ENCODE measurements around the gene PTGER4. TPM values are rescaled to one million over a fixed set of nuclear protein-coding genes. Genes with fewer than 3 reads are reported as not detected.
"Not testable (repeated sequence)": the region's sequence is repeated elsewhere in the genome, so short reads cannot be mapped to it uniquely, and the experiment has no call there.

Gene PTGER4
- polyA plus RNA-seq, 4 donors = 6.7 to 29.7 (median 19.1) TPM

DNA sequence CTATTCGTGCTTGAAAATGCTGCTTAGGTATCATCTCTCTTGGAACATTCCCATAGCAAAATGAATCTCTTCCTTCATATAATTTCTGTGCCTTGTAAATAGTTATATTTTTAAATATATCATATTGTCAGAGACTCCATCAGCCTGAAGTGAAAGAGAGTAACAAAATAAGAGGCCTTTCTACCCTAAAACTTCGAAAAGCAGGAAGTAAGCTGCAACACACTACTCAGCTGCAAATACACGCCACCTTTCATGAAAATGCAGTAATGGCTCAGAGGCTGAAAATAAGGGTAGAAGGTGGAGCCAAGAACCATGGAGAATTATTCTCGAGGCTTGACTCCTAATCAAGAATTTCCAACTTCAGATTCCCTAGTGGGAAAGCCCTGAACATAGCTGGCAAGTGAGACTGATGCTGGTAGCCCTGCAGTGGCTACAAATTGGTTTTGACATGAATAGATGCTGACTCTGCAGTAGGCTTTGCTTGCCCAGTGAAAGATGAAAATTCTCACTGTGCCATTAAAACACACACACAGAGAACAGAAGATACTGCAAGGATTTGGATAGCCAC is 30.2 kb upstream of the PTGER4 start:
- H3K27ac ChIP-seq (ENCODE audit: low read depth in 1 of 3, low read length in 2 of 3) = peak overlapping the region in 1 of 3 donors; percentile 14
- no peak for FAIRE-seq
- 72 to 78% (median 73%) methylated on average over 4 of the region's 4 CpGs for WGBS, 3 donors

DNA sequence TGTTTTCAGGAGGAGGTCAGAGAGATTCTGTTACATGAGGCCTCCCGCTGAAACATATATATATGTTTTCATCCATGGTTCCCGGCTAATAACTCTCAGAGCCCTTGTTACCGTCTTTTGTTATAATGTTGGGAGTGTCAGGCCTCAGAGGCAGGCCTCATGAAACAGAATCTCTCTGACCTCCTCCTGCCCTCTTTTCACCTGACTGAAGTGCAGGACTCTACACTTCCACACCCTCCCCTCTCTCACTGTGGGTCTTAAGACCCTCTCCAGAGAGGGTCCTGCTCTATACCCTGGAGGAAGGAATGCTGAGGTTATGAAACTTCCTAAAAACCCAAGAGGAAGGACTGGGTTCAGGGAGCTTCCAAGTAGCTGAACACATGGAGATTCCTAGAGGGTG is 28.5 kb upstream of the PTGER4 start:
- Histone ChIP-seq H3K4me1 (ENCODE audit: control insufficient read depth in 3 of 3, insufficient read depth in 2 of 3, low read depth in 1 of 3, low read length in 2 of 3) (no peaks in the 10 kb centered on the region), H3K36me3 (ENCODE audit: control insufficient read depth in 3 of 3, insufficient read depth in 2 of 3, low read depth in 1 of 3, low read length in 3 of 3) (no peaks in the 10 kb centered on the region), H3K27me3 (ENCODE audit: control insufficient read depth in 3 of 3, insufficient read depth in 3 of 3, low read length in 3 of 3) (no peaks in the 10 kb centered on the region), H3K9me3 (ENCODE audit: control insufficient read depth in 2 of 2, insufficient read depth in 1 of 2, low read depth in 1 of 2, low read length in 1 of 2) (no peaks in the 10 kb centered on the region), H3K4me3 (ENCODE audit: low read depth in 1 of 3, low read length in 3 of 3) (no peak overlapping the region), H3K27ac (ENCODE audit: low read depth in 1 of 3, low read length in 2 of 3) (no peak overlapping the region)
- no peak for DNase-seq
- FAIRE-seq = no peak
- 95 to 98% (median 96%) methylated on average over 3 of the region's 3 CpGs for WGBS, 3 donors

More for the DNA sequence above, 30.2 kb upstream of the PTGER4 start:
- no peaks in the 10 kb centered on the region for H3K36me3 ChIP-seq (ENCODE audit: control insufficient read depth in 3 of 3, insufficient read depth in 2 of 3, low read depth in 1 of 3, low read length in 3 of 3)
- no peak overlapping the region for H3K4me3 ChIP-seq (ENCODE audit: low read depth in 1 of 3, low read length in 3 of 3)
- H3K4me1 ChIP-seq (ENCODE audit: control insufficient read depth in 3 of 3, insufficient read depth in 2 of 3, low read depth in 1 of 3, low read length in 2 of 3) = no peaks in the 10 kb centered on the region
- H3K9me3 ChIP-seq (ENCODE audit: control insufficient read depth in 2 of 2, insufficient read depth in 1 of 2, low read depth in 1 of 2, low read length in 1 of 2) = no peaks in the 10 kb centered on the region
- no peak for DNase-seq
- H3K27me3 ChIP-seq (ENCODE audit: control insufficient read depth in 3 of 3, insufficient read depth in 3 of 3, low read length in 3 of 3) = no peaks in the 10 kb centered on the region

- 43 to 70% (median 53%) methylated on average over 8 of the region's 8 CpGs for WGBS, 3 donors
- no peaks in the 10 kb centered on the region for H3K36me3 ChIP-seq (ENCODE audit: control insufficient read depth in 3 of 3, insufficient read depth in 2 of 3, low read depth in 1 of 3, low read length in 3 of 3)
- H3K4me1 ChIP-seq (ENCODE audit: control insufficient read depth in 3 of 3, insufficient read depth in 2 of 3, low read depth in 1 of 3, low read length in 2 of 3) = no peaks in the 10 kb centered on the region
- DNase-seq = peak in 1 of 2 donors; percentile 66
- no peak for FAIRE-seq
- peak overlapping the region in 1 of 3 donors; percentile 14 for H3K27ac ChIP-seq (ENCODE audit: low read depth in 1 of 3, low read length in 2 of 3)
- no peaks in the 10 kb centered on the region for H3K9me3 ChIP-seq (ENCODE audit: control insufficient read depth in 2 of 2, insufficient read depth in 1 of 2, low read depth in 1 of 2, low read length in 1 of 2)
- no peaks in the 10 kb centered on the region for H3K27me3 ChIP-seq (ENCODE audit: control insufficient read depth in 3 of 3, insufficient read depth in 3 of 3, low read length in 3 of 3)
- no peak overlapping the region for H3K4me3 ChIP-seq (ENCODE audit: low read depth in 1 of 3, low read length in 3 of 3)
These were observed 27.1 kb upstream of the PTGER4 start for GRCh38 chr5:40652441-40653220.

DNA sequence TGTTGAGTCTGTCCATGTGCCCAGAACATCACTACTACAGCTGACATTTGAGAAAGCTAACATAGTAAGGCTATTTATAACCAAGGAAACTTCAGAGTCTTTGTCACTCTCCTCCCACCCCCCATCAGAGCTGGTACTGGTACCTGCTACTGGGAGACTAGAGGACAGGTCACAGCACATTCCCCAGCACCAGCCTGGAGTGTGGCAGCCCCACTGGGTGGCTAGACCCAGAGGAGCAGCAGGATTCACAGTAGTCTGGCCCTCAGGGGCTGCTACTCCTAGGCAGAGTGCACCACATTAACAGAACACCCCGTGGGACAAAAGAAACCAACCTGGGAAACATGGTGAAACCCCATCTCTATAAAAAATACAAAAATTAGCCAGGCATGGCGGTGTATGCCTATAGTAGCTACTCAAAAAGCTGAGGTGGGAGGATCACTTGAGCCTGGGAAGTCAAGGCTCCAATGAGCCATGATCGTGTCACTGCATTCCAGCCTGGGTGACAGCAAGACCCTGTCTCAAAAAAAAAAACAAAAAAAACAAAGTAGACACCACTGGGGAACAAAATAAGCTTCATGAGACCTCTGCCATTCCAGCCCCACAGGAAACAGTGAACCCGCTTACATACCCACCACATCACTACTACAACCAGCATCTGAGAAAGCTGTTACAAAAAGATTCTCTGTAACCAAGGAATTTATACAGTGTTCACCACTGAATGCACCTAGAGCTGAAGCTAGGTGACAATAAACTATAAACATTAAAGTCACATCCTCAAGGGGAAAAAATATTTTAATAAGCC is 26.3 kb upstream of the PTGER4 start:
- no peak for DNase-seq
- no peaks in the 10 kb centered on the region for H3K36me3 ChIP-seq (ENCODE audit: control insufficient read depth in 3 of 3, insufficient read depth in 2 of 3, low read depth in 1 of 3, low read length in 3 of 3)
- no peak for FAIRE-seq
- no peaks in the 10 kb centered on the region for H3K4me1 ChIP-seq (ENCODE audit: control insufficient read depth in 3 of 3, insufficient read depth in 2 of 3, low read depth in 1 of 3, low read length in 2 of 3)
- H3K27me3 ChIP-seq (ENCODE audit: control insufficient read depth in 3 of 3, insufficient read depth in 3 of 3, low read length in 3 of 3) = no peaks in the 10 kb centered on the region
- no peaks in the 10 kb centered on the region for H3K9me3 ChIP-seq (ENCODE audit: control insufficient read depth in 2 of 2, insufficient read depth in 1 of 2, low read depth in 1 of 2, low read length in 1 of 2)
- H3K4me3 ChIP-seq (ENCODE audit: low read depth in 1 of 3, low read length in 3 of 3) = no peak overlapping the region
- H3K27ac ChIP-seq (ENCODE audit: low read depth in 1 of 3, low read length in 2 of 3) = no peak overlapping the region
- WGBS, 3 donors = 80 to 94% (median 81%) methylated on average over 4 of the region's 4 CpGs

GRCh38 chr5:40654377-40654991 is 25.2 kb upstream of the PTGER4 start:
- FAIRE-seq = no peak

GRCh38 chr5:40655138-40655537 is 24.6 kb upstream of the PTGER4 start:
- no peak for FAIRE-seq

More at GRCh38 chr5:40654377-40654991, 25.2 kb upstream of the PTGER4 start:
- peak overlapping the region in 1 of 3 donors; percentile 37 for H3K27ac ChIP-seq (ENCODE audit: low read depth in 1 of 3, low read length in 2 of 3)
- no peaks in the 10 kb centered on the region for H3K27me3 ChIP-seq (ENCODE audit: control insufficient read depth in 3 of 3, insufficient read depth in 3 of 3, low read length in 3 of 3)
- no peak for DNase-seq
- no peaks in the 10 kb centered on the region for H3K36me3 ChIP-seq (ENCODE audit: control insufficient read depth in 3 of 3, insufficient read depth in 2 of 3, low read depth in 1 of 3, low read length in 3 of 3)
- no peaks in the 10 kb centered on the region for H3K4me1 ChIP-seq (ENCODE audit: control insufficient read depth in 3 of 3, insufficient read depth in 2 of 3, low read depth in 1 of 3, low read length in 2 of 3)
- H3K4me3 ChIP-seq (ENCODE audit: low read depth in 1 of 3, low read length in 3 of 3) = no peak overlapping the region
- H3K9me3 ChIP-seq (ENCODE audit: control insufficient read depth in 2 of 2, insufficient read depth in 1 of 2, low read depth in 1 of 2, low read length in 1 of 2) = no peaks in the 10 kb centered on the region
- WGBS, 3 donors = 70 to 85% (median 78%) methylated on average over 4 of the region's 4 CpGs

GRCh38 chr5:40656091-40656490 is 23.6 kb upstream of the PTGER4 start:
- H3K4me3 ChIP-seq (ENCODE audit: low read depth in 1 of 3, low read length in 3 of 3); FAIRE-seq; H3K4me1 ChIP-seq (ENCODE audit: control insufficient read depth in 3 of 3, insufficient read depth in 2 of 3, low read depth in 1 of 3, low read length in 2 of 3); H3K9me3 ChIP-seq (ENCODE audit: control insufficient read depth in 2 of 2, insufficient read depth in 1 of 2, low read depth in 1 of 2, low read length in 1 of 2); DNase-seq; H3K27ac ChIP-seq (ENCODE audit: low read depth in 1 of 3, low read length in 2 of 3); H3K36me3 ChIP-seq (ENCODE audit: control insufficient read depth in 3 of 3, insufficient read depth in 2 of 3, low read depth in 1 of 3, low read length in 3 of 3); H3K27me3 ChIP-seq (ENCODE audit: control insufficient read depth in 3 of 3, insufficient read depth in 3 of 3, low read length in 3 of 3): not testable (repeated sequence)

More at GRCh38 chr5:40655138-40655537, 24.6 kb upstream of the PTGER4 start:
- Histone ChIP-seq H3K9me3 (ENCODE audit: control insufficient read depth in 2 of 2, insufficient read depth in 1 of 2, low read depth in 1 of 2, low read length in 1 of 2) (no peaks in the 10 kb centered on the region), H3K36me3 (ENCODE audit: control insufficient read depth in 3 of 3, insufficient read depth in 2 of 3, low read depth in 1 of 3, low read length in 3 of 3) (no peaks in the 10 kb centered on the region), H3K4me3 (ENCODE audit: low read depth in 1 of 3, low read length in 3 of 3) (no peak overlapping the region), H3K4me1 (ENCODE audit: control insufficient read depth in 3 of 3, insufficient read depth in 2 of 3, low read depth in 1 of 3, low read length in 2 of 3) (no peaks in the 10 kb centered on the region), H3K27ac (ENCODE audit: low read depth in 1 of 3, low read length in 2 of 3) (peak overlapping the region in 1 of 3 donors; percentile 17), H3K27me3 (ENCODE audit: control insufficient read depth in 3 of 3, insufficient read depth in 3 of 3, low read length in 3 of 3) (no peaks in the 10 kb centered on the region)
- WGBS, 3 donors = 48 to 71% (median 56%) methylated on average over 2 of the region's 2 CpGs
- no peak for DNase-seq

DNA sequence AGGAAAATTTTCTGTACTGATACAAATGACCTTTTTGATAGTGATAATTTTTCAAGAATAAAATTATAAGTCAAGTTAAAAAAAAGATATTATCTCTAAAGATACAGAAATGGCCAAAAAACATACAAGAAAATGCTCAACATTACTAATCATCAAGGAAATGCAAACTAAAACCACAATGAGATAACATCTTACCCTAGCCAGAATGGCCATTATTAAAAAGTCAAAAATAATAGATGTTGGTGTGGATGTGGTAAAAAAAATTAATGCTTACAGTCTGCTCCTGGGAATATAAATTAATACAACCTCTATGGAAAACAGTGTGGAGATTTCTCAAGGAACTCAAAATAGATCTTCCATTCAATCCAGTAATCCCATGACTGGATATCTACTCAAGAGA is 22.9 kb upstream of the PTGER4 start:
- DNase-seq (no peak), FAIRE-seq (no peak)
- H3K27me3 ChIP-seq (ENCODE audit: control insufficient read depth in 3 of 3, insufficient read depth in 3 of 3, low read length in 3 of 3) = no peaks in the 10 kb centered on the region
- no peak overlapping the region for H3K27ac ChIP-seq (ENCODE audit: low read depth in 1 of 3, low read length in 2 of 3)
- no peaks in the 10 kb centered on the region for H3K4me1 ChIP-seq (ENCODE audit: control insufficient read depth in 3 of 3, insufficient read depth in 2 of 3, low read depth in 1 of 3, low read length in 2 of 3)
- H3K36me3 ChIP-seq (ENCODE audit: control insufficient read depth in 3 of 3, insufficient read depth in 2 of 3, low read depth in 1 of 3, low read length in 3 of 3) = no peaks in the 10 kb centered on the region
- H3K9me3 ChIP-seq (ENCODE audit: control insufficient read depth in 2 of 2, insufficient read depth in 1 of 2, low read depth in 1 of 2, low read length in 1 of 2) = no peaks in the 10 kb centered on the region
- no peak overlapping the region for H3K4me3 ChIP-seq (ENCODE audit: low read depth in 1 of 3, low read length in 3 of 3)

Data from small intestine (tissue), 7 donors.